Neuronal stem cell (in vitro differentiated cells): ENCODE data around the gene FAM177B.

Experiments
- DNase-seq: peaks from one replicate; pipeline ENCODE4 v3.0.0-alpha.2; 2013; ENCODE audit warnings: low spot score
- H2AFZ ChIP-seq: one replicate; pipeline ENCODE4 v1.6.1; 2013; ENCODE audit warnings: mild to moderate bottlenecking, low read length, inconsistent platforms
- H2AK5ac ChIP-seq: 2 replicates; pipeline ENCODE4 v1.6.1; 2013; ENCODE audit warnings: low read depth, mild to moderate bottlenecking, inconsistent platforms, low read length, moderate library complexity, mixed read lengths
- H2BK120ac ChIP-seq: 2 replicates; pipeline ENCODE4 v1.6.1; 2013; ENCODE audit warnings: low read depth, mild to moderate bottlenecking, inconsistent platforms, low read length, moderate library complexity, mixed read lengths
- H2BK12ac ChIP-seq: one replicate; pipeline ENCODE4 v1.6.1; 2013; ENCODE audit warnings: low read length, inconsistent platforms
- H2BK15ac ChIP-seq: 2 replicates; pipeline ENCODE4 v1.6.1; 2013; ENCODE audit warnings: mild to moderate bottlenecking, low read length, inconsistent platforms, mixed read lengths
- H2BK5ac ChIP-seq: one replicate; pipeline ENCODE4 v1.6.1; 2013; ENCODE audit warnings: inconsistent platforms, mild to moderate bottlenecking, low read length, moderate library complexity
- H3K14ac ChIP-seq: one replicate; pipeline ENCODE4 v1.6.1; 2013; ENCODE audit warnings: low read length, inconsistent platforms
- H3K18ac ChIP-seq: 2 replicates; pipeline ENCODE4 v1.6.1; 2013; ENCODE audit warnings: low read length, inconsistent platforms
- H3K23ac ChIP-seq: 2 replicates; pipeline ENCODE4 v1.6.1; 2013; ENCODE audit warnings: low read depth, mild to moderate bottlenecking, mixed read lengths, low read length, inconsistent platforms; ENCODE audit not compliant: poor library complexity
- H3K27ac ChIP-seq: replicated peaks from 3 replicates; pipeline ENCODE4 v1.5.1; 2013; ENCODE audit warnings: low read length, inconsistent platforms
- H3K27me3 ChIP-seq, 3 experiments: 2 replicates each; pipeline ENCODE4 v1.6.1; 2013; ENCODE audit warnings: low read length in 3 of 3, mild to moderate bottlenecking in 2 of 3, inconsistent platforms in 1 of 3, low read depth in 1 of 3, mixed read lengths in 1 of 3, moderate library complexity in 1 of 3; ENCODE audit not compliant: control insufficient read depth in 3 of 3, insufficient read depth in 3 of 3
- H3K36me3 ChIP-seq, 2 donors: replicated peaks in 1 of 2; 2 replicates each; pipeline ENCODE4 v1.6.1; 2013; ENCODE audit warnings: low read length in 2 of 2; ENCODE audit not compliant: control insufficient read depth in 2 of 2, insufficient read depth in 2 of 2
- H3K4ac ChIP-seq: 2 replicates; pipeline ENCODE4 v1.6.1; 2013; ENCODE audit warnings: inconsistent platforms, mild to moderate bottlenecking, low read length, moderate library complexity
- H3K4me1 ChIP-seq, 2 donors: 1 replicate in 1 of 2; 2 replicates in 1 of 2; pipeline ENCODE4 v1.6.1; 2013; ENCODE audit warnings: low read length in 2 of 2, low read depth in 1 of 2; ENCODE audit not compliant: control insufficient read depth in 2 of 2, insufficient read depth in 1 of 2
- H3K4me2 ChIP-seq: one replicate; pipeline ENCODE4 v1.6.1; 2013; ENCODE audit warnings: mild to moderate bottlenecking, low read length, inconsistent platforms; ENCODE audit not compliant: insufficient read depth, poor library complexity, severe bottlenecking
- H3K4me3 ChIP-seq, 2 donors: 2 replicates each; pipeline ENCODE4 v1.5.1; 2013; ENCODE audit warnings: low read length in 2 of 2, mild to moderate bottlenecking in 2 of 2, inconsistent platforms in 1 of 2, moderate library complexity in 1 of 2
- H3K79me1 ChIP-seq: one replicate; pipeline ENCODE4 v1.6.1; 2013; ENCODE audit warnings: low read depth, mild to moderate bottlenecking, inconsistent platforms, low read length, moderate library complexity
- H3K9ac ChIP-seq: one replicate; pipeline ENCODE4 v1.6.1; 2013; ENCODE audit warnings: mild to moderate bottlenecking, low read depth, low read length, inconsistent platforms; ENCODE audit not compliant: poor library complexity
- H3K9me3 ChIP-seq, 2 donors: replicated peaks in 1 of 2; 2 replicates each; pipeline versions ENCODE3 to v1.6.1; 2013; ENCODE audit warnings: low read length in 2 of 2, mild to moderate bottlenecking in 2 of 2, inconsistent platforms in 1 of 2, low read depth in 1 of 2, mixed read lengths in 1 of 2, moderate library complexity in 1 of 2; ENCODE audit not compliant: control insufficient read depth in 2 of 2, insufficient read depth in 1 of 2
- H4K8ac ChIP-seq: one replicate; pipeline ENCODE4 v1.6.1; 2013; ENCODE audit warnings: low read depth, mild to moderate bottlenecking, inconsistent platforms, low read length, moderate library complexity
- H4K91ac ChIP-seq: one replicate; pipeline ENCODE4 v1.6.1; 2013; ENCODE audit warnings: low read length, low read depth, mild to moderate bottlenecking, inconsistent platforms; ENCODE audit not compliant: poor library complexity
- WGBS, 2 donors: extraction: QIAGEN DNeasy Blood & Tissue Kit; methylation state at CpG; one replicate each; pipeline ENCODE4 v1.1.7; 2013; ENCODE audit warnings: missing lambda C conversion rate in 2 of 2, mixed read lengths in 1 of 2; ENCODE audit not compliant: insufficient read length in 2 of 2, insufficient replicate concordance in 1 of 2; ENCODE audit errors: extremely low coverage in 2 of 2; 5-methylcytosine and 5-hydroxymethylcytosine counted together

Gene FAM177B

DNA sequence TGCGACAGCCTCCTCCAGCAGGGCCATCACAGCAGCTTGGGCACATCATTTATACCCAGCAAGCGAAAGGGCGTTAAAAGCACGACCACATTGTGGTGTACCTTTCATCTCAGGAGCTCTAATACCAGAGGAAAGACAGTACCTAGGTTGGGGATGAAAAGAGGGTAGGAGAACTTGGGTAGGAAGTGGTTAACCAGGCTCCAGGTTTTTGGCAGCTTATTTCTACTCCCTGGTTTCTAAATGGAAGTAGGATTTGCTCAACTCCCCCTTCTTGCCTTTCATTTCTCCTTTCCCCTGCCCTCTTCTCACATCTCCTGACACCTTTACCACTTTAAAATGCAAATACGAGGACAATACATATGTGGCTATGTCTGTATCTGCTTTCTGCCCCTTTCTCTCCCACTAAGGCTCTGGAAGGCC lies 30.2 kb downstream of the FAM177B start:
- no peak for DNase-seq
- Histone ChIP-seq H3K27ac (no peak overlapping the region), H3K4ac (no peak overlapping the region), H3K36me3 (no peaks in the 10 kb centered on the region), H2AFZ (no peak overlapping the region), H3K4me1 (no peaks in the 10 kb centered on the region), H4K8ac (no peak overlapping the region), H3K4me2 (no peak overlapping the region), H2BK12ac (no peak overlapping the region), H2BK120ac (no peak overlapping the region), H2AK5ac (no peak overlapping the region), H3K9me3 (peaks cover 0 to 5% of the 10 kb centered on the region in 2 donors), H4K91ac (no peak overlapping the region), H3K79me1 (no peaks in the 10 kb centered on the region), H3K18ac (no peak overlapping the region), H3K9ac (no peak overlapping the region), H3K14ac (no peak overlapping the region), H3K4me3 (no peak overlapping the region), H2BK15ac (no peak overlapping the region), H2BK5ac (no peak overlapping the region), H3K23ac (no peak overlapping the region), H3K27me3 (no peaks in the 10 kb centered on the region)
- no CpG with 5 or more reads among the region's 5 CpGs for WGBS, 2 donors

DNA sequence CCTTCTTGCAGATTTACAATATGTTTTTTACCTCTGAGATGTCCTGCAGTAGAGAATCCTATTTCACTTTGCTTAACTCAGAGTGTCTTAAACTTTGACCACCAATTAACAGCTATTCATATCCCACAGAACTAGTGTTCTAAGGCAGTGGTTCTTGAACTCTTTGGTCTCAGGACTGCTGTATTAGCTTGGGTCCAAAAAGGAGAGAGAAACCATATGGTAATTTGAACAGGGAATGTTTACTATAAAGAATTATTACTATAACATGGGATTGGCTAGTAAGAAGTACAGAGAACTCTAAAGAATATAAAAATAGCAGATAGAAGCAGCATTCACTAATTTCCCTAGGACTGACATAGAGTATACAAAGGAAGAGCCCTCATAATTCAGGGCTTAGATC lies 31.6 kb downstream of the FAM177B start:
- H3K79me1 ChIP-seq = no peaks in the 10 kb centered on the region
- H3K27ac ChIP-seq = no peak overlapping the region
- no peak overlapping the region for H3K4me2 ChIP-seq
- no peak overlapping the region for H3K14ac ChIP-seq
- no peak overlapping the region for H2BK120ac ChIP-seq
- H2BK12ac ChIP-seq = no peak overlapping the region
- H3K4me1 ChIP-seq = no peaks in the 10 kb centered on the region
- H3K27me3 ChIP-seq = no peaks in the 10 kb centered on the region
- H3K4me3 ChIP-seq = no peak overlapping the region
- no peak overlapping the region for H4K91ac ChIP-seq
- H2BK15ac ChIP-seq = no peak overlapping the region
- DNase-seq = no peak
- H4K8ac ChIP-seq = no peak overlapping the region
- no peak overlapping the region for H3K4ac ChIP-seq
- no peak overlapping the region for H3K18ac ChIP-seq
- peaks cover 0 to 5% of the 10 kb centered on the region in 2 donors for H3K9me3 ChIP-seq
- no peak overlapping the region for H3K23ac ChIP-seq
- no peak overlapping the region for H3K9ac ChIP-seq
- no peak overlapping the region for H2AFZ ChIP-seq
- no peak overlapping the region for H2AK5ac ChIP-seq
- H2BK5ac ChIP-seq = no peak overlapping the region
- H3K36me3 ChIP-seq = no peaks in the 10 kb centered on the region

DNA sequence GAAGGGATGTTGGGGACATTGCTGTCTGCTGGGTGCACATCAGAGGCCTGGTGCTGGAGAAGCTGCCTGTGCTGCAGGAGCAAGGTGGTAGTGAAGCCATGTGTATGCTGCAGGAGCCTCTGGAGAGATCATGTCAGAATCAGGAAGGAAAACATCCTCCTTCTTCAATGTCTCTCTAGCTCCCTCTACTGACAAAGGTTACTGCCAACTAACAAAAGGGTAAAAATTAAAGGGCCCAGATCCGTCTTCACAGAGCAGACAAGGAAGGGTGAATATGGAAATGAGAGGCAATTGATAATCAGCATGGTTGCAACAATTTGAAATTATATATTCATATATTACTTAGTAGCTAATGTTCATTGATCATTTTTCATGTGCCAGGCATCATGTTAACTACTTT lies 32.2 kb downstream of the FAM177B start:
- Histone ChIP-seq H3K36me3 (no peaks in the 10 kb centered on the region), H3K23ac (no peak overlapping the region), H3K18ac (no peak overlapping the region), H3K14ac (no peak overlapping the region), H2BK12ac (no peak overlapping the region), H2AK5ac (no peak overlapping the region), H4K8ac (no peak overlapping the region), H2BK15ac (no peak overlapping the region), H3K4me1 (no peaks in the 10 kb centered on the region), H3K79me1 (no peaks in the 10 kb centered on the region), H2AFZ (no peak overlapping the region), H3K4me2 (no peak overlapping the region), H4K91ac (no peak overlapping the region), H2BK5ac (no peak overlapping the region), H2BK120ac (no peak overlapping the region), H3K27ac (no peak overlapping the region), H3K9me3 (peaks cover 0 to 5% of the 10 kb centered on the region in 2 donors), H3K4me3 (no peak overlapping the region), H3K27me3 (no peaks in the 10 kb centered on the region), H3K4ac (no peak overlapping the region), H3K9ac (no peak overlapping the region)
- WGBS, 2 donors = no CpG with 5 or more reads among the region's 1 CpG
- no peak for DNase-seq

DNA sequence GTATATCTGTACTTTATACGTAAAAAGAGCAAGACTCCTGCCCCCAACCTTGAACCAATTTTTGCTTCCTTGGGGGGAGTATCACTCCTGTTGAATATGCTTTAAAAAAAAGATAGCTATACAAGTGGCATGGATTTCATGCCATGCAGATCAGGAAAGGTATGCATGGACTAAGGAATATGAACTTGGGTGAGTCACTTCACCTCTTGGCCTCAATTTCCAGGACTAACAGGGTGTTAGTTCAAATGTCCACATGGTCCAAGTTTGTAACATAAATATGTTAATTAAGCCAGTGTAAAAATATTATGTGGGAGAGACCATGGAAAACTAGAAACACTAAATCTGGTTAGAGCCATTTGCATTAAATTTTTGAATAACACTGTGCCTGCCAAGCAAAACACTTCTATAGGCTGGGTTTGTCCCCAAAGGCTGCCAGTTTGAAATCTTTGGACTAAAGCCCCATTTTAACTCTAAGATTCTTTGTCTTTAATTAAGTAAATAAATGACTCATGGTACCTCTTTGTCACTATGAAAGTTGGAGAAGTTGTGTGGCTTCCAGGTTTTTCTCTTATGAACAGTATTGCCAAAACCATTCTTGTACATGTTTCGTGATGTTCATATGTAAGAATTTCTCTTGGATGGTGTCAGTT lies 33.1 kb downstream of the FAM177B start:
- Histone ChIP-seq H4K91ac (no peak overlapping the region), H2AK5ac (no peak overlapping the region), H3K4me2 (no peak overlapping the region), H3K23ac (no peak overlapping the region), H2BK5ac (no peak overlapping the region), H2AFZ (no peak overlapping the region), H3K4me1 (no peaks in the 10 kb centered on the region), H3K4ac (no peak overlapping the region), H3K36me3 (no peaks in the 10 kb centered on the region), H2BK12ac (no peak overlapping the region), H2BK15ac (no peak overlapping the region), H3K4me3 (no peak overlapping the region), H3K27ac (no peak overlapping the region), H4K8ac (no peak overlapping the region), H3K9ac (no peak overlapping the region), H3K9me3 (peaks cover 0 to 5% of the 10 kb centered on the region in 2 donors), H3K14ac (no peak overlapping the region), H2BK120ac (no peak overlapping the region), H3K79me1 (no peaks in the 10 kb centered on the region), H3K18ac (no peak overlapping the region), H3K27me3 (no peaks in the 10 kb centered on the region)
- DNase-seq = no peak
- WGBS, 2 donors = no CpG with 5 or more reads among the region's 2 CpGs
